Gastrocnemius medialis (tissue), 4 donors: ENCODE data around the gene RAX2. TPM values are rescaled to one million over a fixed set of nuclear protein-coding genes. Genes with fewer than 3 reads are reported as not detected.

Source experiments
- ATAC-seq, 2 donors: fragments of 150-250 bp; one replicate each; pipeline ENCODE4 v1.9.1; 2016
- DNase-seq, 2 donors: peaks; one replicate each; pipeline ENCODE4 v3.0.0-alpha.2; 2019
- H3K27ac ChIP-seq, 4 donors: fragments of 200-600 bp; sonication (generic); 1 replicate in 1 of 4; 2 replicates in 3 of 4; pipeline ENCODE4 v1.5.1; 2016 to 2018; ENCODE audit warnings: mild to moderate bottlenecking in 2 of 4, moderate library complexity in 1 of 4
- H3K27me3 ChIP-seq, 3 donors: fragments of 200-600 bp; sonication (generic) in 2 of 3; 1 replicate in 1 of 3; 2 replicates in 2 of 3; pipeline versions ENCODE4 v1.5.1 to v1.6.0; 2016 to 2019; ENCODE audit warnings: mild to moderate bottlenecking in 1 of 3, moderate library complexity in 1 of 3
- H3K36me3 ChIP-seq, 2 donors: fragments of 200-600 bp; sonication (generic) in 1 of 2; one replicate each; pipeline ENCODE4 v1.5.1; 2017 to 2018
- H3K4me1 ChIP-seq, 2 donors: fragments of 200-600 bp; sonication (generic) in 1 of 2; one replicate each; pipeline ENCODE4 v1.5.1; 2016 to 2017; ENCODE audit warnings: mild to moderate bottlenecking in 2 of 2
- H3K4me3 ChIP-seq, 4 donors: fragments of 200-600 bp; sonication (generic) in 3 of 4; 1 replicate in 1 of 4; 2 replicates in 3 of 4; pipeline ENCODE4 v1.5.1; 2016 to 2019; ENCODE audit warnings: mild to moderate bottlenecking in 2 of 4
- H3K9me3 ChIP-seq, 3 donors: fragments of 200-600 bp; sonication (generic) in 2 of 3; 1 replicate in 1 of 3; 2 replicates in 2 of 3; pipeline ENCODE4 v1.5.1; 2016 to 2019
- CTCF ChIP-seq, 5 experiments: fragments of 450-650 bp in 3 of 5; fragments of 200-600 bp in 2 of 5; sonication (generic) in 2 of 5; IDR thresholded peaks in 4 of 5; conservative IDR thresholded peaks in 1 of 5; 1 replicate in 4 of 5; 2 replicates in 1 of 5; pipeline ENCODE4 v1.5.1; 2016 to 2019; ENCODE audit warnings: antibody characterized with exemption in 5 of 5, mild to moderate bottlenecking in 3 of 5, moderate library complexity in 3 of 5
- POLR2A ChIP-seq, 2 donors: fragments of 450-650 bp; IDR thresholded peaks; one replicate each; pipeline ENCODE4 v1.6.1; 2017; ENCODE audit warnings: antibody characterized with exemption in 2 of 2, mild to moderate bottlenecking in 2 of 2, moderate library complexity in 2 of 2
- in situ Hi-C, 4 donors: fragments of 200-750 bp; cut with MboI; loops; one replicate each; pipeline versions ENCODE4 v1.15.0 to v1.8.0; 2017; ENCODE audit warnings: low sequenced_read_pairs in 4 of 4
- intact Hi-C: fragments of 100-400 bp; cut with DNase I; formaldehyde crosslinking; loops from one replicate; pipeline ENCODE4 v1.15.1; 2023; ENCODE audit warnings: low total_unique reads
- total RNA-seq, 4 donors: library from RNA; depleted of rRNA; stranded (reverse); fragments of >200 nt; gene quantifications; one replicate each; pipeline versions ENCODE4 v1.1.0 to v1.2.3, GENCODE V29; 2016

The RAX2 gene
- total RNA-seq, 4 donors from 2014 or later = not detected

DNA sequence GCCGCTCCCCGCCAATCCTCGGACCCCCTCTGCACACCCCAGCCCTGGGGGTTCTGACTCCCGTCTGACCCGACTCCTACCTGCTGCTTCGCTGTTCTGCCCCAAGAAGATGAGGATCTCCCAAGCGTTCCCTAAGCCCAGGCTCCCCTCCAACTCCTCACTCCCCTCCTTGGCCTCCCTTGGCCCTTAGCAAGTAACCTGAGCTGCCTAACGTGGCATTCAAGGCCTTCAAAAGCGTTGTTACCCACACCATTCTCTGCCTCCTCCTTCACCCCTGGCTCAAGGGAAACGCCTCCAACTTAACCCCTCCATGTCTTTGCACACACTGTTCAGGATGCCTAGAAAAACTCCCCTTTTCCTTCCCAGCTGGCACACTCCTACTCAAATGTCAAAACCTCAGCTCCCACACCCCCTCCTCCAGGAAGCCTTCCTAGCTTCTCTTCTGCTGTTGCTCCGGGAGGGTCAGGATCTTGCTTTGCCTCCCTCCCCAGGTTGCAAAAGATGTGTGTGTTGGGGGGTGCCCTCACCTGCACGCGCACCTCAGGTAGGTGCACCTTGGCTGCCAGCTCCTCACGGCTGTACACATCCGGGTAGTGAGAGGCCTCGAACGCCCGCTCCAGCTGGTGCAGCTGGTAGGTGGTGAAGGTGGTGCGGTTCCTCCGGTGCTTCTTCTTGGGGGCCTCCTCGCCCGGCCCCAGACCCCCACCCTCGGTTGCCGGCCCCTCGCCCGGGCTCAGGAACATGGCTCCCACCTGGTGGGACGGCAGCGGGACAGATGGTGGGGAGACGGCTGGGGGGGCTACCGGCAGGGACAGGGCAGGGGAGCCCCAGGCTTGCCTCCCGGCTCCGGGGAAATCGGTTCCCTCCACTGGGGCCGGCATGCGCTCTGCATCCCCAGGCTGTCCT is 775 bp downstream of the RAX2 start:
- no peak overlapping the region for H3K4me3 ChIP-seq
- no peaks in the 10 kb centered on the region for H3K9me3 ChIP-seq
- peaks cover 0 to 27% of the 10 kb centered on the region in 2 donors for H3K36me3 ChIP-seq
- intact Hi-C loops = no loop called here
- no peaks in the 10 kb centered on the region for H3K27me3 ChIP-seq
- DNase-seq (no peak), ATAC-seq (no peak)
- in situ Hi-C loops = no loop called here
- no peak for TF ChIP-seq CTCF (IDR thresholded peaks at IDR 0.05 in 4 of 5, conservative IDR thresholded peaks at IDR 0.05 in 1 of 5)
- TF ChIP-seq POLR2A (IDR thresholded peaks at IDR 0.05) = no peak
- H3K4me1 ChIP-seq = no peaks in the 10 kb centered on the region
- H3K27ac ChIP-seq = no peak overlapping the region

GRCh38 chr19:3770136-3770999 is 1.7 kb downstream of the RAX2 start:
- no peak for TF ChIP-seq CTCF (IDR thresholded peaks at IDR 0.05 in 4 of 5, conservative IDR thresholded peaks at IDR 0.05 in 1 of 5)
- TF ChIP-seq POLR2A (IDR thresholded peaks at IDR 0.05) = no peak
- H3K4me1 ChIP-seq = no peaks in the 10 kb centered on the region
- no peak for ATAC-seq
- no peak overlapping the region for H3K27ac ChIP-seq
- intact Hi-C loops = no loop called here
- H3K27me3 ChIP-seq = no peaks in the 10 kb centered on the region
- no peak for DNase-seq
- no peak overlapping the region for H3K4me3 ChIP-seq
- in situ Hi-C loops = no loop called here
- H3K9me3 ChIP-seq = no peaks in the 10 kb centered on the region
- H3K36me3 ChIP-seq = peaks cover 0 to 33% of the 10 kb centered on the region in 2 donors

DNA sequence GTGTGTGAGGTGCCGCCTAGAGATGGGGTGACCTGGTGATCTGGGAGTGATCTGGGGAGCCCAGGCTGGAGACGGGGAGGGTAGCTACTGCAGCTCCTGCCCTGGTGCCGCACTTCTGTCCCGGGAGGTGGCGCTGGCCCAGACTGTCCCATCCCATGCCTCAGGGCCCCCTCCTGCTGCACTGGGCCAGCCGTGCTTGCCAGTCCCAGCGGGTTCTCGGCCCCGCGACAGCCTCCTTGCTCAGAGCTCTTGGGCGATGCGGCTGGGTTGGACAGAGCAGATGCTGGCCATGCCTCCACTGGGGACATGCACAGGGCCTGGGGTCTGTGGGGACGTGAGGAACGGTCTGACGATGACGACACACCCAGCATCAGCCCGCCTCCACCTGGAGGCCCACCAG is 2.5 kb downstream of the RAX2 start:
- Histone ChIP-seq H3K27me3 (no peaks in the 10 kb centered on the region), H3K4me3 (no peak overlapping the region), H3K4me1 (no peaks in the 10 kb centered on the region), H3K36me3 (peaks cover 0 to 37% of the 10 kb centered on the region in 2 donors), H3K9me3 (no peaks in the 10 kb centered on the region), H3K27ac (no peak overlapping the region)
- intact Hi-C loops = no loop called here
- in situ Hi-C loops = no loop called here
- no peak for TF ChIP-seq CTCF (IDR thresholded peaks at IDR 0.05 in 4 of 5, conservative IDR thresholded peaks at IDR 0.05 in 1 of 5)
- no peak for TF ChIP-seq POLR2A (IDR thresholded peaks at IDR 0.05)
- ATAC-seq (no peak), DNase-seq (no peak)

DNA sequence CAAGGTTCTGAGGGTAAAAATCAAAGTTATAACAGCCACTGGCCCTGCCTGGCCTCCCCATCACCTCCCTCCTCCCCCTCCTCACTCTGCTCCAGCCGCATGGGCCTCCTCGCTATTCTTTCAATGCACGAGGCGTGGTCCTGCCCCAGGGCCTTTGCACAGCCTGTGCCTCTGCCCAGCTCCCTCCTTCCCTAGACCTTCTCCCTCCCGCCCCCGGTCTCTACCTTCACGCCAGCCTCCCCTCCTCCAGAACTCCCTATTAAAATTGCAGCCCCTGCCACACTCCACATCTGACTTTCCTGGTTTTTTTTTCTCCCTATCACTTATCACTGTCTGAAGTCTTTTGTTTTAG is 3.3 kb downstream of the RAX2 start:
- TF ChIP-seq CTCF (IDR thresholded peaks at IDR 0.05 in 4 of 5, conservative IDR thresholded peaks at IDR 0.05 in 1 of 5) (no peak), POLR2A (IDR thresholded peaks at IDR 0.05) (no peak)
- in situ Hi-C loops = no loop called here
- no peak overlapping the region for H3K27ac ChIP-seq
- no peak overlapping the region for H3K4me3 ChIP-seq
- H3K36me3 ChIP-seq = peaks cover 0 to 37% of the 10 kb centered on the region in 2 donors
- no peaks in the 10 kb centered on the region for H3K27me3 ChIP-seq
- H3K4me1 ChIP-seq = peaks cover 0 to under 1% of the 10 kb centered on the region in 2 donors
- H3K9me3 ChIP-seq = no peaks in the 10 kb centered on the region
- ATAC-seq = no peak
- no peak for DNase-seq
- intact Hi-C loops = no loop called here
